IMR-90 (cell line): ENCODE data around the gene HMCN1. TPM values are rescaled to one million over a fixed set of nuclear protein-coding genes. Genes with fewer than 3 reads are reported as not detected.

Experiments used
- ATAC-seq: fragments of 200-7000 bp; cut with Tn5 transposase; 2 replicates; pipeline ENCODE4 v1.9.1; 2020; ENCODE audit warnings: low read depth, mild to moderate bottlenecking, moderate library complexity
- BruUV-seq: library from RNA; stranded (reverse); fragments of 400-500 nt; replicated peaks from 2 replicates; lab custom pipeline; 2021; lab: Mats Ljungman, UMichigan
- CTCF ChIA-PET: fragments of 300-600 bp; formaldehyde crosslinking; extraction: SDS; loops from one replicate; lab custom pipeline; 2021; ENCODE audit warnings: antibody characterized with exemption; lab: Yijun Ruan, JAX
- POLR2A ChIA-PET: fragments of 300-600 bp; sonication (Branson Sonifier 250); formaldehyde crosslinking; loops from one replicate; lab custom pipeline; 2022; ENCODE audit warnings: antibody characterized with exemption; ENCODE audit not compliant: unreplicated experiment; lab: Charles Lee
- DNase-seq: peaks from one replicate; pipeline ENCODE4 v3.0.0; 2013
- H2AFZ ChIP-seq: replicated peaks from 2 replicates; pipeline ENCODE3; 2013; ENCODE audit warnings: low read length, mild to moderate bottlenecking; ENCODE audit not compliant: poor library complexity
- H2AK5ac ChIP-seq: 2 replicates; pipeline ENCODE4 v1.6.1; 2013; ENCODE audit warnings: low read depth, low read length, inconsistent platforms
- H2AK9ac ChIP-seq: replicated peaks from 2 replicates; pipeline ENCODE3; 2013; ENCODE audit warnings: mild to moderate bottlenecking, low read depth, low read length, moderate library complexity; ENCODE audit not compliant: poor library complexity
- H2BK120ac ChIP-seq: 2 replicates; pipeline ENCODE4 v1.6.1; 2013; ENCODE audit warnings: low read depth, low read length, inconsistent platforms
- H2BK15ac ChIP-seq: 3 replicates; pipeline ENCODE4 v1.6.1; 2013; ENCODE audit warnings: low read depth, low read length, inconsistent platforms
- H2BK20ac ChIP-seq: 2 replicates; pipeline ENCODE4 v1.6.1; 2013; ENCODE audit warnings: low read depth, mild to moderate bottlenecking, inconsistent platforms, low read length, moderate library complexity
- H2BK5ac ChIP-seq: 2 replicates; pipeline ENCODE4 v1.6.1; 2013; ENCODE audit warnings: mild to moderate bottlenecking, low read depth, low read length, inconsistent platforms; ENCODE audit not compliant: poor library complexity, severe bottlenecking
- H3K14ac ChIP-seq: replicated peaks from 2 replicates; pipeline ENCODE4 v1.6.1; 2013; ENCODE audit warnings: low read depth, low read length, inconsistent platforms
- H3K18ac ChIP-seq: 2 replicates; pipeline ENCODE4 v1.6.1; 2013; ENCODE audit warnings: low read depth, low read length, control low read depth
- H3K23ac ChIP-seq: 2 replicates; pipeline ENCODE4 v1.6.1; 2013; ENCODE audit warnings: low read depth, low read length, inconsistent platforms
- H3K27ac ChIP-seq: 2 replicates; pipeline ENCODE4 v1.5.1; 2013; ENCODE audit warnings: mild to moderate bottlenecking, control low read depth, low read length; ENCODE audit not compliant: insufficient read depth
- H3K27me3 ChIP-seq: 2 replicates; pipeline ENCODE4 v1.6.1; 2013; ENCODE audit warnings: low read length; ENCODE audit not compliant: control insufficient read depth, insufficient read depth
- H3K36me3 ChIP-seq: 2 replicates; pipeline ENCODE4 v1.6.1; 2013; ENCODE audit warnings: low read length, mixed read lengths; ENCODE audit not compliant: control insufficient read depth, insufficient read depth
- H3K4ac ChIP-seq: 2 replicates; pipeline ENCODE4 v1.6.1; 2013; ENCODE audit warnings: low read depth, low read length, inconsistent platforms
- H3K4me1 ChIP-seq: 2 replicates; pipeline ENCODE4 v1.6.1; 2013; ENCODE audit warnings: low read length, mixed read lengths; ENCODE audit not compliant: control insufficient read depth, insufficient read depth
- H3K4me2 ChIP-seq: 2 replicates; pipeline ENCODE4 v1.6.1; 2013; ENCODE audit warnings: low read depth, mild to moderate bottlenecking, control low read depth, low read length, moderate library complexity
- H3K4me3 ChIP-seq: 2 replicates; pipeline ENCODE4 v1.5.1; 2013; ENCODE audit warnings: low read depth, mild to moderate bottlenecking, control low read depth, low read length, moderate library complexity; ENCODE audit not compliant: insufficient read depth
- H3K56ac ChIP-seq: 2 replicates; pipeline ENCODE4 v1.6.1; 2013; ENCODE audit warnings: low read length, inconsistent platforms; ENCODE audit not compliant: insufficient read depth; ENCODE audit errors: extremely low read depth
- H3K79me1 ChIP-seq, 2 experiments: 2 replicates each; pipeline ENCODE4 v1.6.1; 2013; ENCODE audit warnings: low read length in 2 of 2, inconsistent platforms in 1 of 2, low read depth in 1 of 2
- H3K9ac ChIP-seq: 2 replicates; pipeline ENCODE4 v1.6.1; 2013; ENCODE audit warnings: low read depth, low read length, control low read depth
- H3K9me1 ChIP-seq: 2 replicates; pipeline ENCODE4 v1.6.1; 2013; ENCODE audit warnings: low read length, inconsistent platforms; ENCODE audit not compliant: insufficient read depth
- H3K9me3 ChIP-seq: 2 replicates; pipeline ENCODE4 v1.6.1; 2013; ENCODE audit warnings: low read length; ENCODE audit not compliant: control insufficient read depth, insufficient read depth
- H4K20me1 ChIP-seq: 2 replicates; pipeline ENCODE4 v1.6.1; 2013; ENCODE audit warnings: low read length, inconsistent platforms; ENCODE audit not compliant: insufficient read depth
- H4K5ac ChIP-seq: 2 replicates; pipeline ENCODE4 v1.6.1; 2013; ENCODE audit warnings: mild to moderate bottlenecking, low read depth, low read length, control low read depth
- H4K8ac ChIP-seq, 2 experiments: 2 replicates each; pipeline ENCODE4 v1.6.1; 2013; ENCODE audit warnings: low read depth in 2 of 2, low read length in 2 of 2, control low read depth in 1 of 2, inconsistent platforms in 1 of 2
- H4K91ac ChIP-seq: 2 replicates; pipeline ENCODE4 v1.6.1; 2013; ENCODE audit warnings: low read depth, low read length, inconsistent platforms; ENCODE audit not compliant: insufficient read depth
- MAFK ChIP-seq: IDR thresholded peaks from 2 replicates; pipeline ENCODE4 v1.6.1; 2012; ENCODE audit warnings: low read depth, low read length, improper control_type of control experiment
- RAD21 ChIP-seq: IDR thresholded peaks from 2 replicates; pipeline ENCODE4 v1.6.1; 2012; ENCODE audit warnings: low read length, improper control_type of control experiment
- RFX5 ChIP-seq: IDR thresholded peaks from 2 replicates; pipeline ENCODE4 v1.8.0; 2012; ENCODE audit warnings: low read depth, mild to moderate bottlenecking, low read length, moderate library complexity
- dilution Hi-C: fragments of 300-500 bp; cut with HindIII; formaldehyde crosslinking; loops from one replicate; pipeline ENCODE4 v1.14.3; 2018; ENCODE audit warnings: low sequenced_read_pairs; ENCODE audit not compliant: unreplicated experiment
- in situ Hi-C: fragments of 300-500 bp; cut with MboI; formaldehyde crosslinking; loops from 3 replicates; pipeline ENCODE4 v1.14.3; 2019; ENCODE audit warnings: low sequenced_read_pairs, inconsistent platforms, mixed read lengths
- intact Hi-C: fragments of 100-400 bp; cut with micrococcal nuclease; formaldehyde crosslinking; loops from 2 replicates; pipeline ENCODE4 v1.10.0; 2022
- polyA plus RNA-seq, 3 experiments: library from polyadenylated mRNA; depleted of rRNA; stranded (reverse); fragments of >200 nt; gene quantifications; 2 replicates each; pipeline ENCODE4 v1.2.3, GENCODE V29; 2012; ENCODE audit warnings: low replicate concordance in 1 of 3
- total RNA-seq: library from RNA; depleted of rRNA; stranded (reverse); fragments of >200 nt; gene quantifications from 2 replicates; pipeline ENCODE4 v1.2.3, GENCODE V29; 2012

Gene HMCN1
- total and polyA plus RNA-seq, 2 of the 4 experiments (the other 2 are of a cell fraction) = 6.1 to 11.7 TPM

DNA sequence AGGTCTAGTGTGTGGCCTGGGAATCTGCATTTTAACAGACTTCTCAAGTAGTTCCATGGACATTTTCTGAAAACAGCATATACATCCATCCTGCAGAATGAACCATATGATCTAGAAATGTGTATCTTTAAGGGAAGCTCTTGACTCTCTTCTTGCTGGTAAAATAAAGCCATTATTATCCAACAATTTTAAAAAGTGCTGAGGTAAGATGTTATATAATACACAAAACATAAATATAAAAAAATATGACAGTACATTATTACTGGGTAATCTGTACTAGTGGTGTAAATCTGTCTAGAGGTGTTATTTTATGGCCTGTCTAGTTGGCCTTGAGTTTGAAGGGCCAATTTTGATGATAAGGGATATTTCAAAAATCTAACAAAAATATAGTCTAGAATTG, 201.2 kb downstream of the HMCN1 start:
- ChIA-PET POLR2A (no interaction called here), CTCF (no interaction called here)
- no peak overlapping the region for H3K56ac ChIP-seq
- no peak overlapping the region for H3K23ac ChIP-seq
- DNase-seq = no peak
- no peak overlapping the region for H3K4me3 ChIP-seq
- no peak overlapping the region for H2AFZ ChIP-seq
- in situ Hi-C loops = no loop called here
- peaks cover 5% of the 10 kb centered on the region; the same call in 1 of the 2 replicates for H3K4me1 ChIP-seq
- no peak overlapping the region for H4K91ac ChIP-seq
- H4K20me1 ChIP-seq = no peaks in the 10 kb centered on the region
- intact Hi-C loops = no loop called here
- H3K18ac ChIP-seq = no peak overlapping the region
- H3K9me3 ChIP-seq = peaks cover 2% of the 10 kb centered on the region; the same call in 1 of the 2 replicates
- no peak overlapping the region for H2BK15ac ChIP-seq
- no peak overlapping the region for H3K9ac ChIP-seq
- no peak overlapping the region for H4K8ac ChIP-seq
- H3K4me2 ChIP-seq = no peak overlapping the region
- no peak overlapping the region for H4K5ac ChIP-seq
- TF ChIP-seq RAD21 (no peak), RFX5 (no peak), MAFK (peak; percentile 68)
- H3K36me3 ChIP-seq = no peaks in the 10 kb centered on the region
- H3K79me1 ChIP-seq = no peaks in the 10 kb centered on the region
- H2AK5ac ChIP-seq = no peak overlapping the region
- no peak overlapping the region for H3K14ac ChIP-seq
- BruUV-seq = no TSS peak
- no peak for ATAC-seq
- dilution Hi-C loops = no loop called here
- H3K27ac ChIP-seq = no peak overlapping the region
- no peak overlapping the region for H2BK5ac ChIP-seq
- no peak overlapping the region for H2AK9ac ChIP-seq
- no peak overlapping the region for H3K4ac ChIP-seq
- no peak overlapping the region for H2BK20ac ChIP-seq
- H2BK120ac ChIP-seq = no peak overlapping the region
- H3K9me1 ChIP-seq = no peaks in the 10 kb centered on the region
- H3K27me3 ChIP-seq = no peaks in the 10 kb centered on the region
